Right cardiac atrium (tissue), 5 donors: Measurements from ENCODE around the gene KIF7. TPM values are rescaled to one million over a fixed set of nuclear protein-coding genes. Genes with fewer than 3 reads are reported as not detected.
"Not testable (repeated sequence)": the region's sequence is repeated elsewhere in the genome, so short reads cannot be mapped to it uniquely, and the experiment has no call there.

Source experiments
- ATAC-seq, 2 donors: fragments of 200-7000 bp; cut with Tn5 transposase; one replicate each; pipeline versions ENCODE4 v1.8.0 to v1.9.1; 2020; ENCODE audit warnings: moderate library complexity in 2 of 2, mild to moderate bottlenecking in 1 of 2
- DNase-seq, 3 donors: peaks; one replicate each; pipeline ENCODE4 v3.0.0-alpha.2; 2020
- H3K27ac ChIP-seq: one replicate; pipeline ENCODE4 v1.5.1; 2013; ENCODE audit warnings: mild to moderate bottlenecking, low read length, control low read depth, moderate library complexity
- H3K27me3 ChIP-seq: one replicate; pipeline ENCODE4 v1.6.1; 2013; ENCODE audit not compliant: control insufficient read depth, insufficient read depth
- H3K4me1 ChIP-seq: one replicate; pipeline ENCODE4 v1.6.1; 2013; ENCODE audit warnings: low read length; ENCODE audit not compliant: control insufficient read depth, insufficient read depth
- H3K4me3 ChIP-seq: one replicate; pipeline ENCODE4 v1.5.1; 2013; ENCODE audit warnings: low read length, control low read depth
- H3K9me3 ChIP-seq: one replicate; pipeline ENCODE4 v1.6.1; 2013; ENCODE audit warnings: low read length; ENCODE audit not compliant: control insufficient read depth
- WGBS: extraction: QIAGEN DNeasy Blood & Tissue Kit; methylation state at CpG from one replicate; pipeline ENCODE4 v1.1.7; 2013; 5-methylcytosine and 5-hydroxymethylcytosine counted together
- intact Hi-C, 4 donors: fragments of 100-400 bp; cut with DNase I; formaldehyde crosslinking; loops; one replicate each; pipeline versions ENCODE4 v1.11.0 to v1.14.0; 2022 to 2023
- polyA plus RNA-seq: library from polyadenylated mRNA; stranded (reverse); fragments of 200-250 nt; gene quantifications from one replicate; pipeline ENCODE4 v1.2.3, GENCODE V29; 2013
- total RNA-seq, 4 donors: library from RNA; stranded (reverse); fragmentation: NEBNext Ultra II Directional; extraction: Animal tissue kit (Norgen Biotek cat#: 25700); gene quantifications; one replicate each; pipeline ENCODE4 v1.2.1, GENCODE V29; 2021
- donor health status: healthy with polysubstance abuse.
- donor health status: DM: no; HTN: yes; CAD: no.
- donor health status: DM: no; HTN: no; CAD: no.
- donor health status: DM: no; HTN: yes; CAD: no; lungs with severe emphysema.
- donor health status: DM: yes; HTN: yes; CAD: no.

Gene KIF7
- total and polyA plus RNA-seq, 5 donors: 3.7 to 6.2 (median 5.1) TPM

- H3K27ac ChIP-seq: no peak overlapping the region
- H3K4me3 ChIP-seq: no peak overlapping the region
- H3K27me3 ChIP-seq: no peaks in the 10 kb centered on the region
- intact Hi-C loops: no loop called here
- no peak for DNase-seq
- no peaks in the 10 kb centered on the region for H3K4me1 ChIP-seq
- H3K9me3 ChIP-seq: no peaks in the 10 kb centered on the region
- WGBS: 95% methylated on average over 4 of the region's 4 CpGs
- ATAC-seq: no peak
Observed at GRCh38 chr15:89599021-89599420, 56.2 kb downstream of the KIF7 start.

GRCh38 chr15:89593018-89593417, 62.2 kb downstream of the KIF7 start:
- no peak overlapping the region for H3K27ac ChIP-seq
- no peak for DNase-seq
- ATAC-seq: no peak
- 96% methylated on average over 4 of the region's 4 CpGs for WGBS
- intact Hi-C loops: no loop called here
- no peak overlapping the region for H3K4me3 ChIP-seq
- H3K9me3 ChIP-seq: no peaks in the 10 kb centered on the region
- no peaks in the 10 kb centered on the region for H3K4me1 ChIP-seq
- no peaks in the 10 kb centered on the region for H3K27me3 ChIP-seq

- no peaks in the 10 kb centered on the region for H3K9me3 ChIP-seq
- DNase-seq (no peak), ATAC-seq (no peak)
- H3K4me1 ChIP-seq: no peaks in the 10 kb centered on the region
- WGBS: 73% methylated on average over 5 of the region's 5 CpGs
- no peak overlapping the region for H3K27ac ChIP-seq
- intact Hi-C loops: no loop called here
- no peaks in the 10 kb centered on the region for H3K27me3 ChIP-seq
- no peak overlapping the region for H3K4me3 ChIP-seq
Observed at GRCh38 chr15:89591834-89592233, 63.4 kb downstream of the KIF7 start.

- no peak for DNase-seq
- no peak overlapping the region for H3K27ac ChIP-seq
- H3K4me3 ChIP-seq: no peak overlapping the region
- no peaks in the 10 kb centered on the region for H3K4me1 ChIP-seq
- intact Hi-C loops: no loop called here
- no peaks in the 10 kb centered on the region for H3K9me3 ChIP-seq
- WGBS: 50% methylated on average over 4 of the region's 4 CpGs
- no peak for ATAC-seq
- no peaks in the 10 kb centered on the region for H3K27me3 ChIP-seq
Observed at GRCh38 chr15:89587955-89588354, 67.3 kb downstream of the KIF7 start.

GRCh38 chr15:89586651-89587050, 68.6 kb downstream of the KIF7 start:
- WGBS: 98% methylated on average over 2 of the region's 2 CpGs
- Histone ChIP-seq H3K9me3 (no peaks in the 10 kb centered on the region), H3K4me3 (no peak overlapping the region), H3K27ac (no peak overlapping the region), H3K27me3 (no peaks in the 10 kb centered on the region), H3K4me1 (no peaks in the 10 kb centered on the region)
- ATAC-seq (no peak), DNase-seq (no peak)
- intact Hi-C loops: no loop called here

GRCh38 chr15:89580747-89581146, 74.5 kb downstream of the KIF7 start:
- H3K9me3 ChIP-seq, H3K27ac ChIP-seq, H3K27me3 ChIP-seq, DNase-seq, ATAC-seq, H3K4me3 ChIP-seq, intact Hi-C loops, H3K4me1 ChIP-seq: not testable (repeated sequence)
- WGBS: 92% methylated on average over 2 of the region's 2 CpGs

- H3K4me3 ChIP-seq: no peak overlapping the region
- H3K27ac ChIP-seq: no peak overlapping the region
- ATAC-seq (no peak), DNase-seq (no peak)
- H3K9me3 ChIP-seq: no peaks in the 10 kb centered on the region
- no peaks in the 10 kb centered on the region for H3K27me3 ChIP-seq
- WGBS: 89% methylated on average over 2 of the region's 2 CpGs
- intact Hi-C loops: no loop called here
- no peaks in the 10 kb centered on the region for H3K4me1 ChIP-seq
Observed at GRCh38 chr15:89578146-89578545, 77.1 kb downstream of the KIF7 start.

Other genes with a start within 250 kb of the KIF7 start
- gene RHCG, start 158.9 kb downstream of the KIF7 start, total RNA-seq: under 1 TPM in 2 of 4 donors, not detected in 2; 0.24 to 0.76 TPM
- 0.93 TPM for gene RHCG, start 158.9 kb downstream of the KIF7 start, polyA plus RNA-seq
- gene TICRR, start 80.0 kb downstream of the KIF7 start, total RNA-seq: under 1 TPM in 3 of 4 donors, not detected in 1; 0.06 to 0.23 (median 0.18) TPM
- 0.09 TPM for gene TICRR, start 80.0 kb downstream of the KIF7 start, polyA plus RNA-seq
- 10 to 100 TPM in 1 of 4 donors, 1 to 10 TPM in 2, under 1 TPM in 1; 0.68 to 24.6 (median 1.7) TPM for gene PLIN1, start 23.9 kb upstream of the KIF7 start, total RNA-seq
- gene PLIN1, start 23.9 kb upstream of the KIF7 start, polyA plus RNA-seq: 38.8 TPM
- gene PEX11A, start 35.3 kb upstream of the KIF7 start, total RNA-seq: 10 to 100 TPM in 1 of 4 donors, 1 to 10 TPM in 3; 8.8 to 10.3 (median 9.3) TPM
- 8.8 TPM for gene PEX11A, start 35.3 kb upstream of the KIF7 start, polyA plus RNA-seq
- not detected for gene WDR93, start 35.3 kb upstream of the KIF7 start, total RNA-seq
- gene WDR93, start 35.3 kb upstream of the KIF7 start, polyA plus RNA-seq: 0.05 TPM
- 1 to 10 TPM; 3.4 to 8.3 (median 7.7) TPM for gene MESP1, start 95.8 kb upstream of the KIF7 start, total RNA-seq
- gene MESP1, start 95.8 kb upstream of the KIF7 start, polyA plus RNA-seq: 5.7 TPM
- under 1 TPM in 3 of 4 donors, not detected in 1; 0.29 to 0.34 (median 0.29) TPM for gene MESP2, start 120.9 kb upstream of the KIF7 start, total RNA-seq
- gene MESP2, start 120.9 kb upstream of the KIF7 start, polyA plus RNA-seq: 0.61 TPM
- gene ANPEP, start 159.4 kb upstream of the KIF7 start, total RNA-seq: 10 to 100 TPM in 3 of 4 donors, 1 to 10 TPM in 1; 8.9 to 16.3 (median 12.1) TPM
- 8.8 TPM for gene ANPEP, start 159.4 kb upstream of the KIF7 start, polyA plus RNA-seq
- gene AP3S2, start 238.5 kb upstream of the KIF7 start, total RNA-seq: 10 to 100 TPM; 38.5 to 42.6 (median 40.4) TPM
- 28.8 TPM for gene AP3S2, start 238.5 kb upstream of the KIF7 start, polyA plus RNA-seq